HG02610 (cell line): Measurements from ENCODE around the gene OR10J1.
"Not testable (repeated sequence)": the region's sequence is repeated elsewhere in the genome, so short reads cannot be mapped to it uniquely, and the experiment has no call there.

Source experiments
- ATAC-seq: cut with Tn5 transposase; IDR thresholded peaks from one replicate; pipeline ENCODE4 v1.9.1; 2021; ENCODE audit warnings: mild to moderate bottlenecking, moderate library complexity; ENCODE audit not compliant: unreplicated experiment

Gene OR10J1

GRCh38 chr1:159439422-159439821 is at the start of gene OR10J1:
Gene OR10J1 (plus strand): TSS chr1:159439722. CDS start chr1:159439792, 70 bp downstream.
- no peak for ATAC-seq

GRCh38 chr1:159406821-159407220 is 32.7 kb upstream of the OR10J1 start:
- ATAC-seq, result no peak

GRCh38 chr1:159408862-159409400 is 30.6 kb upstream of the OR10J1 start:
- ATAC-seq, result no peak

GRCh38 chr1:159421821-159422220 is 17.7 kb upstream of the OR10J1 start:
- ATAC-seq, result no peak

- ATAC-seq, result no peak
These were observed 11.0 kb upstream of the OR10J1 start for GRCh38 chr1:159428536-159428935.

GRCh38 chr1:159429074-159429861 is 10.3 kb upstream of the OR10J1 start:
- no peak for ATAC-seq

- no peak for ATAC-seq
These were observed 8.5 kb upstream of the OR10J1 start for GRCh38 chr1:159430985-159431384.

GRCh38 chr1:159431904-159432303 is 7.6 kb upstream of the OR10J1 start, which contains the start of gene OR10J4:
Gene OR10J4 (plus strand): TSS chr1:159432204.
- ATAC-seq, result no peak

GRCh38 chr1:159436469-159436868 is 3.1 kb upstream of the OR10J1 start:
- ATAC-seq, result no peak

GRCh38 chr1:159441360-159441759 is 1.8 kb downstream of the OR10J1 start:
- no peak for ATAC-seq

GRCh38 chr1:159442428-159442827 is 2.9 kb downstream of the OR10J1 start:
- no peak for ATAC-seq

GRCh38 chr1:159443066-159443750 is 3.7 kb downstream of the OR10J1 start:
- ATAC-seq, result no peak

GRCh38 chr1:159444511-159444910 is 5.0 kb downstream of the OR10J1 start:
- no peak for ATAC-seq

- no peak for ATAC-seq
These were observed 8.7 kb downstream of the OR10J1 start for GRCh38 chr1:159448181-159448580.

- ATAC-seq, result not testable (repeated sequence)
These were observed 10.1 kb downstream of the OR10J1 start for GRCh38 chr1:159449605-159450004.

- no peak for ATAC-seq
These were observed 20.0 kb downstream of the OR10J1 start for GRCh38 chr1:159459551-159459950.

- no peak for ATAC-seq
These were observed 25.7 kb downstream of the OR10J1 start for GRCh38 chr1:159465191-159465603.

GRCh38 chr1:159468321-159468720 is 28.8 kb downstream of the OR10J1 start:
- ATAC-seq, result no peak

- no peak for ATAC-seq
These were observed 30.5 kb downstream of the OR10J1 start for GRCh38 chr1:159469921-159470533.

- ATAC-seq, result no peak
These were observed 33.8 kb downstream of the OR10J1 start for GRCh38 chr1:159473335-159473734.

- no peak for ATAC-seq
These were observed 35.4 kb downstream of the OR10J1 start for GRCh38 chr1:159474926-159475325.
